MG63 (cell line): ENCODE measurements around the gene CRYBB1. TPM values are rescaled to one million over a fixed set of nuclear protein-coding genes. Genes with fewer than 3 reads are reported as not detected.

ENCODE experiments used
- DNase-seq: peaks from one replicate; pipeline ENCODE4 v3.0.0-alpha.2; 2020
- H3K27me3 ChIP-seq: fragments of 250-450 bp; sonication (Bioruptor Pico); 2 replicates; pipeline ENCODE4 v1.5.1; 2020; ENCODE audit warnings: mild to moderate bottlenecking, moderate library complexity
- H3K36me3 ChIP-seq: fragments of 250-450 bp; sonication (Bioruptor Pico); 2 replicates; pipeline ENCODE4 v1.5.1; 2020; ENCODE audit warnings: mild to moderate bottlenecking, moderate library complexity
- H3K4me3 ChIP-seq: fragments of 250-450 bp; sonication (Bioruptor Pico); 2 replicates; pipeline ENCODE4 v1.5.1; 2020; ENCODE audit warnings: mild to moderate bottlenecking, moderate library complexity
- H3K9me3 ChIP-seq: fragments of 250-450 bp; sonication (Bioruptor Pico); 2 replicates; pipeline ENCODE4 v1.5.1; 2020; ENCODE audit warnings: mild to moderate bottlenecking, moderate library complexity
- total RNA-seq: library from RNA; depleted of rRNA; stranded (reverse); fragments of >200 nt; shearing (Covaris generic); gene quantifications from 2 replicates; pipeline ENCODE4 v1.2.3, GENCODE V29; 2014; ENCODE audit warnings: low replicate concordance

CRYBB1 gene
- total RNA-seq, 1 experiment from 2014 or later: not detected

- Histone ChIP-seq H3K36me3 (no peaks in the 10 kb centered on the region), H3K4me3 (no peak overlapping the region), H3K9me3 (no peaks in the 10 kb centered on the region), H3K27me3 (peaks cover 4% of the 10 kb centered on the region; the same call in 1 of the 2 replicates)
- DNase-seq: no peak
Observed at GRCh38 chr22:26646158-26646557, 28.3 kb upstream of the CRYBB1 start.

GRCh38 chr22:26643418-26644100, 25.7 kb upstream of the CRYBB1 start:
- DNase-seq: no peak
- no peak overlapping the region for H3K4me3 ChIP-seq
- peaks cover 4% of the 10 kb centered on the region for H3K27me3 ChIP-seq
- H3K9me3 ChIP-seq: no peaks in the 10 kb centered on the region
- no peaks in the 10 kb centered on the region for H3K36me3 ChIP-seq

GRCh38 chr22:26642465-26643417, 24.9 kb upstream of the CRYBB1 start:
- DNase-seq: no peak
- no peak overlapping the region for H3K4me3 ChIP-seq
- H3K9me3 ChIP-seq: no peaks in the 10 kb centered on the region
- peaks cover 4% of the 10 kb centered on the region for H3K27me3 ChIP-seq
- no peaks in the 10 kb centered on the region for H3K36me3 ChIP-seq

DNA sequence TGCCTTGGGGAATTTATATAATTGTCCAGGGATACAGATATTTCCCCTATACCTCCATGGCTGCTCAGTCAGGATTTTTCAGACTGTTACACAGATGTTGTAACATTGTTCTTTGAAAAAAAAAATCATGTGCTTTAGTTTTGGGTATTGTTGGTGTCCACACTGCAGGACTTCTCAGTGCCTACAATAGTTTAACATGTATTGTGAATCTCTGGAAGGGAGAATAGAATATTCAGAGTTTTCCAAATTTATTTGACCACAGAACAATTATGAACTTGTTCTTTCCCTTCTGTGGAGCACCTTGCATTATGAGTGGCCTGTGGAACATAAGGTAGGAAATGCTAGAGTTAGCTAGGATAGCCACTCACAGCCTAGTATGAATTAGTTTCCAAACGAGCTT, 18.5 kb upstream of the CRYBB1 start:
- no peak for DNase-seq
- H3K4me3 ChIP-seq: no peak overlapping the region
- no peaks in the 10 kb centered on the region; the same call in 1 of the 2 replicates for H3K27me3 ChIP-seq
- no peaks in the 10 kb centered on the region for H3K36me3 ChIP-seq
- no peaks in the 10 kb centered on the region for H3K9me3 ChIP-seq

GRCh38 chr22:26635117-26635516, 17.3 kb upstream of the CRYBB1 start:
- no peak overlapping the region for H3K4me3 ChIP-seq
- no peak for DNase-seq
- no peaks in the 10 kb centered on the region for H3K36me3 ChIP-seq
- H3K27me3 ChIP-seq: no peaks in the 10 kb centered on the region
- H3K9me3 ChIP-seq: no peaks in the 10 kb centered on the region

DNA sequence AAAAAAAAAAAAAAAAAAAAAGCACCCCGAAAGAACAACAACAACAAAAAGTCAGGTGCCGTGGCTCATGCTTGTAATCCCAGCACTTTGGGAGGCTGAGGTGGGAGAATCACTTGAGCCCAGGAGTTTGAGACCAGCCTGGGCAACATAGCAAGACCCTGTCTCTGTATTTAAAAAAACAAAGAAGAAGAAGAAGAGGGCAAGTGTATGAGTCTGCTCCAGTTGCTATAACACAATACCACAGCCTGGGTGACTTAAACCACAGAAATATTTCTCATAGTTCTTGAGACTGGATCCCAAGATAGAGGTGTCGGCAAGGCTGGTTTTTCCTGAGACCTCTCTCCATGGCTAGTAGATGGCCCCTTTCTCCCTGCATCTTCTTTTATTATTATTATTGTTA, 16.4 kb upstream of the CRYBB1 start:
- DNase-seq: no peak

DNA sequence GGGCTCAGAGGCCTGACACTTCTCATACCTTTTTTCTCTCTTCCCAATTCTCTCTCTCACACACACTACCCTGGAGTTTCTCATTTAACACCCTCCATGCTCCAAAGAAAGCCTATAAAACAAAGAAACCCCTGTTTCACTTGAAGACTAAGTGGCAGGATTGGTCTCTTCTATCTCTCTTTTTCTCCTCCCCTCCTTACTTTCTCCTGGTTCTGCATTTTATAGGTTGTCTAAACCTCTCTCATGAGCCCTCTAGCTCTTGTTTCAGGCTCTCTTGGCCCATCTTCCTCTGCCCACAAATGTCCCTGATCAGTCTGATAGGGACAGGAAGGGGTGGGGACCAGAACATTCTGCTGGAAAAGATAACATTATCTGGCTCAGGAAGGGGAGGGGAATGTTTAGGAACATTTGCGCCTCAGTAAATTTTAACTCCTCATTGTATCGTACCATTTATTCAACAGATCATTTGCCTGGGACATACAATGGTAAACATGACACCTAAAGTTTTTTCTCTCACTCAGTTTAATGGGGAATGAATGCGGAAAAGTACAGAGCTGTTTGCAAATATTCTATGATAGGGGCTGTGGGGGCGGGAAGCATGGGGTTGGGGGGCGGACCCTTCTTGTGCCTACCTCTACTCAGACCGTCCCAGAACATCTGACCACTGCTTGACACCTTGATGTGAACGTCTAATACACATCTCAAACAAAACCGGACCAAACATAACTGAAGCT, 14.8 kb upstream of the CRYBB1 start:
- H3K9me3 ChIP-seq: no peaks in the 10 kb centered on the region
- no peak overlapping the region for H3K4me3 ChIP-seq
- H3K36me3 ChIP-seq: no peaks in the 10 kb centered on the region
- no peak for DNase-seq
- H3K27me3 ChIP-seq: no peaks in the 10 kb centered on the region

More for the DNA sequence above, 16.4 kb upstream of the CRYBB1 start:
- Histone ChIP-seq H3K36me3 (no peaks in the 10 kb centered on the region), H3K9me3 (no peaks in the 10 kb centered on the region), H3K4me3 (no peak overlapping the region), H3K27me3 (no peaks in the 10 kb centered on the region)

GRCh38 chr22:26631282-26631681, 13.5 kb upstream of the CRYBB1 start:
- no peak for DNase-seq
- H3K4me3 ChIP-seq: no peak overlapping the region
- H3K36me3 ChIP-seq: no peaks in the 10 kb centered on the region
- H3K27me3 ChIP-seq: no peaks in the 10 kb centered on the region
- H3K9me3 ChIP-seq: no peaks in the 10 kb centered on the region

DNA sequence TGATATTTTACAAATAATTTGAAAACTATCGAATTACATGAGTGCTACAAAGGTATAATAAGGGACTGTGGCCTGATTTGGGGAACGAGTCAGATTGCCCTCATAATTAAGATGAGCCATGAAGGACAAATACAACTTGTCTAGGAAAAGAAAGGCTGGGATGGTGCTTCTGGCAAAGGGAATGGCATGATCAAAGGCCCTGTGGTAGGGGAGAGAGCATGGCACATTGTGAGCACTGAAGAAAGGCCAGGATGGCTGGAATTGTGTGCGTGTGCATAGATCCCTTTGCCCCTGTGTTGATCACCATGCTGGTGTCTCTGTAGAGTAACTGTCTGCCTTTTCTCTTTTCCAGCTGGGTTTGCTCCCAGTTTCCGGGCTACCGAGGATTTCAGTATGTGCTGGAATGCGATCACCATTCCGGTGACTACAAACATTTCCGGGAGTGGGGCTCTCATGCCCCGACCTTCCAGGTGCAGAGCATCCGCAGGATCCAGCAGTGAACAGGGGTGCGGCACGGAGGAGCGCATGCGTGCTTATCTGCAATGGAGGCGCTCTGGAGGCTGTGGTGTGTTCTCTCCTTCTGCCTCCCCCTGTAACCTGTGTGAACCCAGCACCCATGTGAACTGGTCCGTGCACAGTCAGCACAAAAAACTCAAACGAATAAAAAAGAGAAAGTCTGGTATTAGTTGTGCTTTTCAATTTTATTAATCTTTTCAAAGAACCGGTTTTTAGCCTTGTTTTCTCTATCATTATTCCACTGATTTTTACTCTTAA, 12.3 kb upstream of the CRYBB1 start:
- no peaks in the 10 kb centered on the region for H3K27me3 ChIP-seq
- H3K36me3 ChIP-seq: no peaks in the 10 kb centered on the region
- H3K9me3 ChIP-seq: no peaks in the 10 kb centered on the region
- no peak overlapping the region for H3K4me3 ChIP-seq
- no peak for DNase-seq

DNA sequence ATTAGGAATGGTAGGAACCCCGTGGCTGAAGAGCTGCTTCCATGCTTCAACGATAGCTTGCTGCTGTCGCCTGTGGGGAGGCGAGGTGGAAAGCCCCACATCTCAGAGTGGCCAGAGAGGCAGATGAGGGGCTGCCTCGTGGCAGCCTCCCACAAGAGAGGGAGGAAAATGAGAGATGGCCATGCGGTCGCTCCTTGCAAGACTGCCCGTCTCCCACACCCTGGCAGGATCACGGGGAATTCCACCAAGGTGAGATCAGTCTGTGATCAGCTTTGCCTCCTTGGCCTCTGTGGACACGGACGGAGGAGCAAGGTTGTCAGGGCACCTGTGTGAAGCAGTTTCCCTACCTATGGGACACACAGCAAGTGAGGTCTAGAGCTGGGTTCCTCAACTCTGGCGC, 7.0 kb upstream of the CRYBB1 start:
- no peaks in the 10 kb centered on the region for H3K27me3 ChIP-seq
- H3K4me3 ChIP-seq: no peak overlapping the region
- no peaks in the 10 kb centered on the region for H3K9me3 ChIP-seq
- DNase-seq: no peak
- no peaks in the 10 kb centered on the region for H3K36me3 ChIP-seq

DNA sequence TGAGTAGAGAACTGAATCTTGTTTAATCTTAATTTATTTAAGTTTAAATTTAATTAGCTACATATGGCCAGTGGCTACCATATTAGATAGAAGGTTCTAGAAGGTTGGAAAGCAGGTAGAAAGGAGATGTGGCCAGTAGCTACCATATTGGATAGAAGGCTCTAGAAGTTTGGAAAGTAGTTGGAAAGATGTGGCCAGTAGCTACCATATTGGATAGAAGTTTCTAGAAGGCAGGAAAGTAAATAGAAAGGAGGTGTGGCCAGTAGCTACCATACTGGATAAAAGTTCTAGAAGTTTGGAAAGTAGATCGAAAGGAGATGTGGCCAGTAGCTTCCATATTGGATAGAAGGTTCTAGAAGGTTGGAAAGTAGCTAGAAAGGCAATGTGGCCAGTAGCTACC, 6.2 kb upstream of the CRYBB1 start:
- H3K9me3 ChIP-seq: no peaks in the 10 kb centered on the region
- H3K27me3 ChIP-seq: no peaks in the 10 kb centered on the region
- H3K36me3 ChIP-seq: no peaks in the 10 kb centered on the region
- H3K4me3 ChIP-seq: no peak overlapping the region
- DNase-seq: no peak

DNA sequence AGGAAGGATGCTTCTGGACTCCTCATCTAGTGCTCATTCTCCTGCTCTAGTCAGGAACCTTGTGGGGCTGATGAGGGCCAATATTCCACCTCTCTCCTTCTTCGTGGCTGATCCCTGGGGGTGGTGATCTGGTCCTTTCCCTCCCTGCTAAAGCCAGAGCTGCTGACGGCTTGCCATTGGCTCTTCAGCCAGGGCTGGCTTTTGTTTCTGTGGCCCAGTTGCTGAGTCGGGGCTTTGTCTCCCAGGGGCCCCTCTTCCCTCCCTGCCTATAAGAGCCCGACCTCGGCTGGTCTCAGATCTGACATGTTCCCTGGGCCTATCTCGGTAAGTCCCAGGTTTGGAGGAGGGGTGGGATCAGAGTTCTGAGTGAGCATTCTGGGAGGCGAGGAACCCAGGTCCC, 3.8 kb upstream of the CRYBB1 start, which contains the start of gene CRYBA4:
TSS of gene CRYBA4 (plus strand) at position 301 of the 400 bp plus-strand sequence. CDS start 634 bp downstream, outside the sequence.
- Histone ChIP-seq H3K4me3 (no peak within 1 kb of the TSS), H3K36me3 (no peaks in the 10 kb centered on the region), H3K9me3 (no peaks in the 10 kb centered on the region), H3K27me3 (no peaks in the 10 kb centered on the region)
- no peak for DNase-seq

GRCh38 chr22:26620197-26620596, 2.4 kb upstream of the CRYBB1 start:
- H3K9me3 ChIP-seq: no peaks in the 10 kb centered on the region
- no peak overlapping the region for H3K4me3 ChIP-seq
- H3K27me3 ChIP-seq: no peaks in the 10 kb centered on the region
- no peak for DNase-seq
- no peaks in the 10 kb centered on the region for H3K36me3 ChIP-seq

GRCh38 chr22:26619510-26619909, 1.7 kb upstream of the CRYBB1 start:
- no peaks in the 10 kb centered on the region for H3K36me3 ChIP-seq
- no peak overlapping the region for H3K4me3 ChIP-seq
- no peaks in the 10 kb centered on the region for H3K9me3 ChIP-seq
- H3K27me3 ChIP-seq: no peaks in the 10 kb centered on the region
- DNase-seq: no peak

- H3K36me3 ChIP-seq: no peaks in the 10 kb centered on the region
- H3K27me3 ChIP-seq: no peaks in the 10 kb centered on the region
- no peaks in the 10 kb centered on the region for H3K9me3 ChIP-seq
- no peak overlapping the region for H3K4me3 ChIP-seq
- DNase-seq: no peak
Observed at GRCh38 chr22:26618455-26618854, 628 bp upstream of the CRYBB1 start.

DNA sequence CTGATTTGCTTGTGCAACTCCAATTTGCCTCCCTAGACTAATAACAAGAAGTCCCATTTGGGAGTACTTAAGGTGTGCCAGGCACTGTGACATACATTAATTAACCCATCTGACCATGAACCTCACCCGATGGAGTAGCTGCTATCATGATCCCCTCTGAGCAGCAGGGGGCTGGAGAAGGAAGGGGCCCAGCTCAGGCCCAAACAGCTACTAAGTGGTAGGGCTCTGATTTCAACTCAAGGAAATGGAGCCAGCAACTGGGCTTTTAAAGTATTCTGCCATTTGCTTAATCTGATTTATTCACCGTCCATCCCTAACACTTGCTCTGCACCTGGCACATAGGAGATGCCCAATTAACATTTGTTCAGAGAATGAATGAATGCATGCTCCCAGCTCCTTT, 1.2 kb downstream of the CRYBB1 start:
- Histone ChIP-seq H3K9me3 (no peaks in the 10 kb centered on the region), H3K4me3 (no peak overlapping the region), H3K27me3 (no peaks in the 10 kb centered on the region), H3K36me3 (no peaks in the 10 kb centered on the region)
- no peak for DNase-seq
